HG02852 (cell line): ENCODE measurements around the gene CENPB.

Source experiments
- ATAC-seq: cut with Tn5 transposase; IDR thresholded peaks from one replicate; pipeline ENCODE4 v1.9.1; 2021; ENCODE audit warnings: mild to moderate bottlenecking, moderate library complexity; ENCODE audit not compliant: unreplicated experiment

CENPB gene

DNA sequence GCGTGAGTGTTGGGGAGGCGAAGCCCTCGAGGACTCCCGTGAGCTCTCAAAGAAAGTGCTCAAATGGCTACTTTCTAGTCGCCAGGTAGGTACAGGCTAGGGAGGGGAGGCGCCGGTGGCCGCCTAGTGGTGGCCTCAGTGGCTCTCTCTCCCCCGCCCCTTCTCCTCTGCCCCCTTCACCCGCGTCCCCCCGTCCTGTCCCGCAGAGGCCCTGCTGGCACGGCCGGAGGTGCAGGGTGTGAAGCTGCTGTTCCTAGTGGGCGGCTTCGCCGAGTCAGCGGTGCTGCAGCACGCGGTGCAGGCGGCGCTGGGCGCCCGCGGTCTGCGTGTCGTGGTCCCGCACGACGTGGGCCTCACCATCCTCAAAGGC is 35.2 kb downstream of the CENPB start:
- no peak for ATAC-seq

DNA sequence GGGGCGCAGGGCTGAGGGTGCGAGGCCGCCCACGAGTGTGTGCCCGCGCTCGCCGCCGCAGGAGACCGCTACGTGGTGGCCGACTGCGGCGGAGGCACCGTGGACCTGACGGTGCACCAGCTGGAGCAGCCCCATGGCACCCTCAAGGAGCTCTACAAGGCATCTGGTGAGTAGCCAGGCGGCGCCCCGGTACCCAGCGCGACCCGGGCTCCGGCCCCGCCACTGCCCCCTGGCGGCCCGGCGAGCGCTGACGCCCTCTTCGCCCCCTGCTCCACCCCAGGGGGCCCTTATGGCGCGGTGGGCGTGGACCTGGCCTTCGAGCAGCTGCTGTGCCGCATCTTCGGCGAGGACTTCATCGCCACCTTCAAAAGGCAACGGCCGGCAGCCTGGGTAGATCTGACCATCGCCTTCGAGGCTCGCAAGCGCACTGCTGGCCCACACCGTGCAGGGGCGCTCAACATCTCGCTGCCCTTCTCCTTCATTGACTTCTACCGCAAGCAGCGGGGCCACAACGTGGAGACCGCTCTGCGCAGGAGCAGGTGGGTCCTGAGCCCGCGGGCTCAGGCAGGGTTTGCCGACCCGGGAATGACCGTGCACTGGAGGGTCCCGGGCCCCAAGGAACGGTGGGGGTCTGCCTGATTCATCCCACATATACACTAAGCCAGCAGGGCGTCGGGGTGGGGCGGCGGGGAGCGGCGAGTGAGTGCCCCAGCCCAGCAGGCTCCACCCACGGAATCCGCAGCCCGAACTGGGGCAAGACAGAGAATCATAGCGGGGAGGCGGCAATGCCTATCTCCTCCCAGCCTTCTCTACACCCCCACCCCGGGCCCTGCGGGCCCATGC is 36.6 kb downstream of the CENPB start:
- no peak for ATAC-seq

DNA sequence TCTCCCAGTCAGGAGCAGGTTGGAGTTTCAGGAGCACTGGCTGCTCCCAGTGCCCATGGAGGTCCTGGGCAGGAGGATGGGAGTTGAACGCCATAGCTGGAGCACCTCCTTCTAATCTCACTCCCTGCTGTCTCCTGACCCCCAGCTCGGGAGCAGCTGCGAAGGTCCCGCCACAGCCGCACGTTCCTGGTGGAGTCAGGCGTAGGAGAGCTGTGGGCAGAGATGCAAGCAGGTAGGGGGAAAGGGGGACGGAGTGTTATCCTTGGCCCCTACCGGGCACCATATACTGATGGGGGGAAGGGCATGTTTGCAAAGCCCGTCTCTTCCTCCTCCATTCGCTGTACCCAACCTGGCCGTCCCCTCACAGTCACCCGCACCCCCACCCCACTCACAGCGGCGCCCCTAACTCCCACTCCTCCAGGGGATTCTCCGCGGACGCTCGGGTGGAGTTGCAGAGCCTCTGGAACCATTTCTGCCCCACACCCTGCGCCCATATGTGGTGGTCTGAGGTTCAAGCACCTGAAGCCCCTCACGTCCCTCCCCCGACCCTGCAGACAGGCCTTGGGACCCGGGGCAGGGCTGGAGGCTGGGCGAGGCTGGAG is 37.4 kb downstream of the CENPB start:
- ATAC-seq, result no peak

DNA sequence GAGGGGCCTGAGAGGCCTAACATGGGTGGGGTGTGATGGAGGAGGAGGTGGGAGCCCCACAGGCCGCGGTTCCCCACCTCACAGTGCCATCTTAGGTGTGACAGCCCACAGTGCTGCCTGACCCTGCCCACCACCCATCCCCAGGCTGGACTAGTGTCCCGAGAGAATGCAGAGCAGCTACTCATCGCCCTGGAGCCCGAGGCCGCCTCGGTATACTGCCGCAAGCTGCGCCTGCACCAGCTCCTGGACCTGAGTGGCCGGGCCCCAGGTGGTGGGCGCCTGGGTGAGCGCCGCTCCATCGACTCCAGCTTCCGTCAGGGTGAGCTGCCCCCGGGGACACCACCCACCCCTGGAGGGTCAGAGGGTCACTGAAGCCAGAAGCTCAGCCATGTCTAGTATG is 38.5 kb downstream of the CENPB start:
- no peak for ATAC-seq

DNA sequence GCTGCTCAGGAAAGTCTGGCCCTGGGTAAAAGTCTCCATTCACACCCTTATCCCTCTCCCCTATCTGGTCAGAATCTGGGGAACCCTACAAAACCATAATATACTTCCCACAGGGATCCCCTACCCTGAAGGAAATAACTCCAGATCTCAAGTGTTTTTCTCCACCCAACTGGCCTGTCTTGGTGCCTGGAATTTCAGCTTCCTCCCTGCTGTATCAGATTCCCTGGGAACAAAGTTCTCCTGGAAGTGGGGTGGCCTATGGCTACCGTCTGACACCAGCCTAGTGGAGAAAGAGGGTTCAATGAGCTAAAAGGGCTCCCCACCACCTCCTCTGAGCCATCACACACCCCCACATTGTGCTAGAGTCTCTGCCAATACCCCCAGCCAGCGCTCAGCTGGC is 39.1 kb downstream of the CENPB start:
- ATAC-seq, result no peak

DNA sequence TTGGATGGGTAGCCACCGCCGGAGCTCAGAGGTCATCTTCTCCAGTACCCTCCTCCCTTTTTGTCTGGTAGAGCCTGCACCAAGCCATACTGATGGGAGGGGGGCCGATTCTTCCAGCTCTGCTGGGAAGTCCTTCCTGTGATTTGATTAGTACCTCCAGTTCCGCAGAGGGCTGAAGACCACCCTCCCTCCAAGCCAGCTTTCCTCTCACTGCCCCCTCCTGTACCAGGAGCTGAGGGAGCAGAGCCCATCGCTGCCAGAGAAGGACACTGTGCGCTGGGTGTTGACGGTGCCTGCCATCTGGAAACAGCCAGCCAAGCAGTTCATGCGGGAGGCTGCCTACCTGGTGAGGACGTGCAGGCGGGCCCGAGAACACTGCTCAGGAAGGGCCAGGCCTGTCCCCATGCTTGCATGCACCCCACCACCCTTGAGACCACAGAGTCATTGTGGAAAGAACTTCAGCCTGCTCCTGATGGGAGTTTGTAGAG is 40.8 kb downstream of the CENPB start:
- no peak for ATAC-seq

DNA sequence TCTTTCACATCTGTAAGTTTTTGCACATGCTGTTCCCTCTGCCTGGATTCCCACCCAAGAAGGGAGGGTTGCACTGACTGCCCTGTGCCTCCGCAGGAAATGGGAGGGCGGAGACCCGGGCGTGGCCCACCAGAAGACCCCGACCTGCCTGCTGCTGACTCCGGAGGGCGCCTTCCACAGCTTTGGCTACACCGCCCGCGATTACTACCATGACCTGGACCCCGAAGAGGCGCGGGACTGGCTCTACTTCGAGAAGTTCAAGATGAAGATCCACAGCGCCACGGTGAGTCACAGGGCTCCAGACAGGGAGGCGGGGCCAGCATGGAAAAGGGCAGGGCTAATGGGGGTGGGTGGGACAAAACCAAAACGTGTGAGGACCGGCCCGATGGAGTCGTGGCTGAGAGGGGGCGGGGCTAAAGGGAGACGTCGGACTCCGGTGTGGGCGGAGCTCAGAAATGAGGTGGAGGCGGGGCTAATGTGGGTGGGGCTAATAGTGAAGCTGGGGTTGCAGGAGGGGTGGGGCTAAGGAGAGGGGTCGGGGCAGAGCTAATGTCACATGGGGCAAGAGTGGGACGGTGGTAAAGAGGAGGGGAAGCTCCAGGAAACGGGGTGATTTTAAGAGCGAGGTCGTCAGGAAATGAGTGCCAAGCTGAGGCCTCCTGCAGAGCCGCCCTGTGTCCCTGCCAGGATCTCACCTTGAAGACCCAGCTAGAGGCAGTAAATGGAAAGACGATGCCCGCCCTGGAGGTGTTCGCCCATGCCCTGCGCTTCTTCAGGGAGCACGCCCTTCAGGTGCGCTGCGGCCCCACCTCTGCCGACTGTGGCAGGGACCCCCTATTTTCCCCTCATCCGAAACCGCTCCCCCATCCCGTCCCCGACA is 41.5 kb downstream of the CENPB start:
- no peak for ATAC-seq

DNA sequence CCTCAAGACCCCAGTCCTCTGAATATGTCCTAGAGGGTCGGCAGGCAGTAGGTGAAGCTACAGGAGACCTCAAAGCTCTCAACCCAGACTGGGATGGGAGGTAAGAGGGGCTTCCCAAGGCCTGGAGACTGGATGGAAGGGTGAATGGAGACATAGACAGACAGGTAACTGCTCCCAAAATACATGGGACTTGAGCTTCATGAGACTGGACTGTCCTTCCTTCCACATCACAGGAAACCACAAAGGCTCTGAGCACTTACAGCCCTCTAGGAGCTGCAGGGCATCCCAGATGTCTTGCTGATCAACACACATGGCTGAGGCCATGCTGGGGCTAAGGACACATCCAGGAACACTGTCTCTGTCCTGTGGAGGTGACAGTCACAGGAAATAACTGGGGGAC is 42.5 kb downstream of the CENPB start:
- ATAC-seq, result no peak

DNA sequence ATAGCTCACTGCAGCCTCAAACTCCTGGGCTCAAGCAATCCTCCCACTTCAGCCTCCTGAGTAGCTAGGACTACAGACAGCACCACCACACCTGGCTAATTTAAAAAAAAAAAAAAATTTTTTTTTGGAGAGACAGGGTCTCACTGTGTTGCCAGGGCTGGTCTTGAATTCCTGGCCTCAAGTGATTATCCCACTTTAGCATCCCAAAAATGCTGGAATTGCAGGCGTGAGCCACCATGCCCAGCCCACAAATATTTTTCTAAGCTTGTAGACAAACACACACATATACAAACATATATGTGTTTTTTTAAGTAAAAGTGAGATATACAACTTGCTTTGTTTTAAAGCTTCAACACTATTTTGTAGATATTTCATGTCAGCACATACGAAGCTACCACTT is 43.3 kb downstream of the CENPB start:
- no peak for ATAC-seq

DNA sequence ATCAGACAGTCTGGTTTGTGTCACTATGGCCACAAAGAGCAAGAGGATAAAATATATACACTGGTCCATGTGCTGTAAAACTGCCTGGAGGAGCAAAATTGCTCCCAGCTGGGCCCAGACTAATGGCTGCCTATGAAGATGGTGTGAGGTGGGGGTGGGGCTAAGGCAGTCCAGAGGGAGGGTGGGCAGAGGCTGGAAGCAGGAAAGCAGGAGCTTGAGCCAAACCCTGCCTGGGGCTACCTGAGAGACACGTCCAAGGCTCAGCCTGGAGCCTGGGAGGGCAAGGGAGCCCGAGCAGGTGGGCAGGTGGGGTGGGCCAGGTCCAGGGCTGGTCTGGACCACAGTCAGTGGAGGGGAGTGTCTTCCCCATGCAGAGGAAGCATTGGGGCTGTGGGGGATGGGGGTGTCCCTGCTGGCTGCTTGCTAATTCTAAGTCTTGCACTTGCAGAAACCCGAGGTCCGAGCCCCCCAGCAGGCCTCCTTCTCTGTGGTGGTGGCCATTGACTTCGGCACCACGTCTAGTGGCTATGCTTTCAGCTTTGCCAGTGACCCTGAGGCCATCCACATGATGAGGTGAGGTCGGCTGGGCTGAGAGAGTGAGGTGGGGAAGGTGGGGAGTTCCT is 44.6 kb downstream of the CENPB start:
- ATAC-seq, result no peak

DNA sequence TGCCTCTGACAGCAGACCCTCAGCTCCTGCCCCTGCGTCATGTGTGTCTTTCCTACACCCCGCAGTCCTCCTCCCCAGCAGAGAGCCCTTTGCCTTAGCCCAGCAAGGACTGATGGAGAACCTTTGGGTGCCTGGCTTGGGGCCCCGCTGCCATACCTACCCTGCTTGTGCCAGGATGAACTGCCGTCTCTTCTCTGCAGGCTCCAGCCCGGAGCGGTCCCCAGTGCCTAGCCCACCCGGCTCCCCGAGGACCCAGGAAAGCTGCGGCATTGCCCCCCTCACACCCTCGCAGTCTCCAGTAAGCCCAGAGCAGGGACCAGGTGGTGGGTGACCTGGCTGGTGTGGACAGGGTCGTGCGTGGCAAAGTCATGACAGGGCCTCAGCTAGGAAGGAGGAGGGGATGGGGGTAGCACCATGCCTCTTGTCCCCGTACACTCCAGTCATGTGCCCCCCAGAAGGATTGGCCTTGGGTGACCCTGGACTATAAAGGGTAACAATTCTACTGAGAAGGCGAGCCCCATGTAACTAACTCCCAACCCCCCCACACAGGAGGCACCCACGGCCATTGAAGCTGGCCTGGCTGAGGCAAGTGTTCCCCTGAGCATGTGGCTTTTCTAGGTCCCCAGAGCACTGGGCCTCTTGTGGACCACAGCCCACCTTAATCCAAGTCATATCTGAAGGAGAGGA is 45.8 kb downstream of the CENPB start:
- no peak for ATAC-seq

DNA sequence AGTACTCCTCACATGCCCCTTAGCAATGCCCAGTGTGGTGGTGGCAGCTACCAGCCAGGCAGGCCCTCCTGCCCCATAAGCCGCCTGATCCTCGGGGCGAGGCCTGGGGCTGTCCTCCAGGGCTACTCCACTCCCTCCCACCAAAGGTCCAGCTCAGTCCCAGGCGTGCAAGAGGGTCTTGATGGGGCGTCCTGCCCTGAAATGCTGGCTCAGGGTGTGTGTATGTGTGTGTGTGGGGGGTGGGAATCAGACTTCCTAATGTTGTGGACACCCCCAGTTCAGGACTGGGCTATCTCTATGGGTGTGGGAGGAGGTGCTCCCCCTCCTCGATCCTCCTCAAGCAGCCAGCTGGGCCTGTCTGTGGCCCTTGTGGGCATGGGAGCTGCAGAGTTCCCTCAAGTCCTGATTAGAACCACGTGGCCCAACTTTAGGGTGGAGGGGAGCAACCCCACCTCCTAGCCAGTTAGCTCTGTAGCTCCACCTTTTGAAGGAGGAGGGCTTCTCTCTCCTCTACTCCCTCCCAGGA is 46.6 kb downstream of the CENPB start:
- ATAC-seq, result no peak

DNA sequence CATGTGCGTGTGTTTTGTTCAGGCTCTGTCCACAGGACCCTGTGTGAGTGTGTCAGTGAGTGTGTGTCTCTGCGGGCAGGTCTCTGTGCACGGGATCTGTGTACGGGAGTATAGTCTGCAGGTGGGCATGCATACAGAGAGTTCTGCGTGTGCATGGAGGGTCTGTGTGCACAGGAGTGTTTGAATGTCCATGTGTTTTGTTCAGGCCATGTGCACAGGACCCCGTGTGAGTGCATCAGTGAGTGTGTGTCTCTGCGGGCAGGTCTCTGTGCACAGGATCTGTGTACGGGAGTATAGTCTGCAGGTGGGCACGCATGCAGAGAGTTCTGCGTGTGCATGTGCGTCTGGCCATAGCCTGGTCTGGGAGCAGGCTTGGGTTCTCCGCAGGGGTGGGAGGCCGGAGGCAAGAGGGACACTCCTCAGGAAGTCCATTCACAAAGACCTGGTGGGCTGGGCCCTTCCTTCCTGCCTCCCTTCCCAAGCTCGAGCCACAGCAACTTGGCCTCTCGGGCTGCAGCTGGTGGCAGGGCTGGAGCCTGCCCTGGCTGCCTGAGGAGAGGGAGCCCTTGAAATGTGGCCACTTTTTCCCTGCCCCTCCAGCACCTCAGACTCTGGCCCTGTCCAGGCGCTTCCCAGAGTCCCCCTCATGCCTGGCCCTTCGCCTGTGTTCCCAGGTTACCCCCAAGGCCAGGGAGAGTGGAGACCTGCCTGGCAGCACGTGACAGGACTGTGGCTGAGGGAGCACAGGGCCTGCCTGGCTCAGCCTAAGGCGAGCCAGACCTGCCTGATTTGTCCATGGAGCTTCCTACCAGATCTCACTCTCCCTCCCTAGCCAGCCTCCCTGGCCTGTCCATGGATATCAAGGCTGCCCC is 47.2 kb downstream of the CENPB start:
- ATAC-seq, result no peak

DNA sequence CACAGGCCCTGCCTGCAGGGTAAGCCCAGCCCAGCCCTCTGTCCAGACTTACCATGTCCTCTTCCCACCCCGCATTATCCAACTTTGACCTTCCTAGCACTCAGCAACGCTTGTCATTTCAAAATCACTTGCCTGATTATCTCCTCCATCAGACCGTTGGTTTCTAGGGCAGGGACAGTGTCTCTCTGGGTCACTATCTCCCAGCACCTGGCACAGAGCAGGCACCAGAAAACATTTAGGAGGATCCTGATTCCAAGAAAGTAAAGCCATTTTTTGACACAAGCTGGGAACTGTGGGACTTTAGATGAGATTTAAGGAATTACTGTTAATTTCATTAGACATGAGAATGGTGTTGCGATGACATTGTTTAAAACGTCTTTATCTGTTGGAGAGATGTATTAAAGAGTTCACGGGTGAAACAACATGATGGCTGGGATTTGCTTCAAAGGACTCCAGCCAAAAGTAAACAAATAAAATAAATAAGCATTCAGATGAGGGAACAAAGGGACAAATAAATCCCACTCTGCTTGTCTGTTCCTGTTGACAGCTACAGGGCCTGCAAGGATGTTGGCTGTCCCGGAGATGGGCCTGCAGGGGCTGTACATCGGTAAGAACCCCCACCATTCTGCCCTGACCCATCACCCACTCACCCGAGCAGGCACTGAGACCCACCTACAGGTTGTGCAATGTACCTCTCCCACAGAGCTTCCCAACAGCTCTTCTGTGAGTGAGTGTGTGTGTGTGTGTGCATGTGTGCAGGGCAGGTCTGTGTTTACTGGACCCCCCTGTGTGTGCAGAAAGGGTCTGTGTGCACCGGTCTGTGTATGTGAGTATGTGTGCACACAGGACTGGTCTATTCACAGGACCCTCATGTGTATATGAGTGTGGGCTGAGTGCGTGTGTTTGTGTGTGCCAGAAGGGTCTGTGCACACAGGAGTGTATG is 48.2 kb downstream of the CENPB start:
- no peak for ATAC-seq

DNA sequence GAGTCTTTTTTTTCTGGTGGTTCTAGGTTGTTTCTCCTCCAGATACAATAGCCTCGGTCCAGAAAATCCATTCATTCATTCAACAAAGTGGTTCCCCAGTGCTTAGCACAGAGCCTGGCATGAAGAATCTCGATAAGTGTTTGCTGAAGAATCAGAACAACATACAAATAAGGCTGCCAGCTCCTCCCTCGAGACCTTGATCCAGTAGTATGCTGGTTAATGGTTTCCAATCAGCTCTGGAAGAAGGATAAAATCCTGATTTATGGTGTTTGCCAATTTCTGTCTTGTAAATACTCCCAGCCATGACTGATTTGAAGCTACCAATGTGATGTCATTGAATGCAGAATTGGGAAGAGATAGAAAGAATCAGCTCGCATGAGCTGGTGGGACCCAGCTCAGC is 50.8 kb downstream of the CENPB start:
- no peak for ATAC-seq

DNA sequence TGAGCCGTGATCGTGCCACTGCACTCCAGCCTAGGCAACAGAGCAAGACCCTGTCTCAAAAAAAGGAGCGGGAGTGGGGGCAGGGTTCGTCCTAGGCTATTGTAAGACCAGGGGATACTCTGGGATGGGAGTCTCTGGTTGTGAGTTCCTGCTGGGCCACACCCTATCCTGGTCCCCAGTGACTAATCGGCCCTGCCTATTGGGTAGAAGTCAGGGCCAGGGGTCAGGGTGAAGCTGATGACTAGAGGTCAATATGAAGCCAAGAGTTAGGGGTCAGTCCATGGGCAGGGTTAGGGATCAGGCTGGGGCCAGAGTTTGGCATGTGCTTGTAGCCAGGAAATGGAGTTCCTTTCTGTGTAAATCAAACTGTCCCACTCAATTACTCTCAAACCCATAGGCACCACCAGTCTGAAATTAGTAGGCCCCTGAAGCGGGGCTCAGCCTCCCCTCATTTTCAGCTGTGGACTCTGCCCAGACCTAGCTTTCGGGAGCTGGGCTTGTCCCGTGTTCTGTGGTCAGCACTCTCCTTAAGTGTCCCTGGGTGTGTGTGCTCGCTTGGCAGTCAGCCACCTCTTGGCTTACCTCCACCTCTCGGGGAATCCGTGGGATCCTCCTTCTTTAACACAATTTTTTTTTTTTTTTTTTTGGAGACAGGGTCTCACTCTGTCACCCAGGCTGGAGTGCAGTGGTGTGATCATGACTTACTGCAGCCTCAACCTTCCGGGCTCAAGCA is 52.3 kb downstream of the CENPB start:
- ATAC-seq, result no peak
